Upper lobe of right lung (tissue), 1 donor: ENCODE measurements around the gene TSKS. TPM values are rescaled to one million over a fixed set of nuclear protein-coding genes. Genes with fewer than 3 reads are reported as not detected.
A peak's percentile ranks its signal among the peaks of the same experiment; 100 is the strongest.

Experiments used
- ATAC-seq: fragments of 200-7000 bp; cut with Tn5 transposase; one replicate; pipeline ENCODE4 v1.9.1; 2020; ENCODE audit warnings: mild to moderate bottlenecking, moderate library complexity
- DNase-seq: peaks from one replicate; pipeline ENCODE4 v3.0.0-alpha.2; 2020
- H3K27ac ChIP-seq: fragments of 200-600 bp; one replicate; pipeline ENCODE4 v1.8.0; 2022
- H3K27me3 ChIP-seq: fragments of 200-600 bp; one replicate; pipeline ENCODE4 v1.8.0; 2022; ENCODE audit warnings: mild to moderate bottlenecking
- H3K36me3 ChIP-seq: fragments of 200-600 bp; one replicate; pipeline ENCODE4 v1.8.0; 2022
- H3K4me1 ChIP-seq: fragments of 200-600 bp; one replicate; pipeline ENCODE4 v1.8.0; 2022
- H3K4me3 ChIP-seq: fragments of 200-600 bp; one replicate; pipeline ENCODE4 v1.8.0; 2022; ENCODE audit warnings: mild to moderate bottlenecking
- H3K9me3 ChIP-seq: fragments of 200-600 bp; one replicate; pipeline ENCODE4 v1.8.0; 2022
- intact Hi-C: fragments of 100-400 bp; cut with DNase I; formaldehyde crosslinking; loops from one replicate; pipeline ENCODE4 v1.11.0; 2022
- total RNA-seq: library from RNA; stranded (reverse); fragmentation: NEBNext Ultra II Directional; extraction: Animal tissue kit (Norgen Biotek cat#: 25700); gene quantifications from one replicate; pipeline ENCODE4 v1.2.1, GENCODE V29; 2021
- TF ChIP-seq, protein P1 (sequence below): fragments of 200-600 bp; IDR thresholded peaks from one replicate; pipeline ENCODE4 v1.8.0; 2022; ENCODE audit warnings: antibody characterized with exemption
- donor health status: DM: no; HTN: yes; CAD: no; lungs with severe emphysema.

The TSKS gene
- total RNA-seq, 1 donor from 2014 or later: 0.43 TPM

GRCh38 chr19:49786376-49786820 lies 23.3 kb upstream of the TSKS start:
- Histone ChIP-seq H3K36me3 (peaks cover 69% of the 10 kb centered on the region), H3K27me3 (no peaks in the 10 kb centered on the region), H3K4me3 (no peak overlapping the region), H3K4me1 (no peaks in the 10 kb centered on the region), H3K9me3 (no peaks in the 10 kb centered on the region), H3K27ac (no peak overlapping the region)
- intact Hi-C loops: no loop called here
- DNase-seq (no peak), ATAC-seq (no peak)
- TF ChIP-seq, protein P1, sequence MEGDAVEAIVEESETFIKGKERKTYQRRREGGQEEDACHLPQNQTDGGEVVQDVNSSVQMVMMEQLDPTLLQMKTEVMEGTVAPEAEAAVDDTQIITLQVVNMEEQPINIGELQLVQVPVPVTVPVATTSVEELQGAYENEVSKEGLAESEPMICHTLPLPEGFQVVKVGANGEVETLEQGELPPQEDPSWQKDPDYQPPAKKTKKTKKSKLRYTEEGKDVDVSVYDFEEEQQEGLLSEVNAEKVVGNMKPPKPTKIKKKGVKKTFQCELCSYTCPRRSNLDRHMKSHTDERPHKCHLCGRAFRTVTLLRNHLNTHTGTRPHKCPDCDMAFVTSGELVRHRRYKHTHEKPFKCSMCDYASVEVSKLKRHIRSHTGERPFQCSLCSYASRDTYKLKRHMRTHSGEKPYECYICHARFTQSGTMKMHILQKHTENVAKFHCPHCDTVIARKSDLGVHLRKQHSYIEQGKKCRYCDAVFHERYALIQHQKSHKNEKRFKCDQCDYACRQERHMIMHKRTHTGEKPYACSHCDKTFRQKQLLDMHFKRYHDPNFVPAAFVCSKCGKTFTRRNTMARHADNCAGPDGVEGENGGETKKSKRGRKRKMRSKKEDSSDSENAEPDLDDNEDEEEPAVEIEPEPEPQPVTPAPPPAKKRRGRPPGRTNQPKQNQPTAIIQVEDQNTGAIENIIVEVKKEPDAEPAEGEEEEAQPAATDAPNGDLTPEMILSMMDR: no peak

DNA sequence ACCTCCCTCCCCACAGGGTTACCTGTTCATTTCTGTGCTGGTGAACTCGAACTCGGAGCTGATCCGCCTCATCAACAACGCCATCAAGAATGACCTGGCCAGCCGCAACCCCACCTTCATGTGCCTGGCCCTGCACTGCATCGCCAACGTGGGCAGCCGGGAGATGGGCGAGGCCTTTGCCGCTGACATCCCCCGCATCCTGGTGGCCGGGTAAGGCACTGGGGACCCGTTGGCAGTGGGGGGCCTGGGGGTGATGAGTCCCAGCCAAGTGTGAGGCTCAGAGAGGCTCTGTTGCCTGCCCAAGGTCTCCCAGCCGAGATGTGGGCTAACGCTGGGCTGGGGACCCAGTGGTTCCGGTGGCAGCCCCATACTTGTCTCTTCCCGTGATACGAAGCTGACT lies 19.4 kb upstream of the TSKS start:
- DNase-seq (no peak), ATAC-seq (no peak)
- H3K27ac ChIP-seq: no peak overlapping the region
- no peaks in the 10 kb centered on the region for H3K27me3 ChIP-seq
- H3K36me3 ChIP-seq: peaks cover 44% of the 10 kb centered on the region
- no peaks in the 10 kb centered on the region for H3K9me3 ChIP-seq
- TF ChIP-seq, protein P1: no peak
- no peaks in the 10 kb centered on the region for H3K4me1 ChIP-seq
- no peak overlapping the region for H3K4me3 ChIP-seq
- intact Hi-C loops: no loop called here

DNA sequence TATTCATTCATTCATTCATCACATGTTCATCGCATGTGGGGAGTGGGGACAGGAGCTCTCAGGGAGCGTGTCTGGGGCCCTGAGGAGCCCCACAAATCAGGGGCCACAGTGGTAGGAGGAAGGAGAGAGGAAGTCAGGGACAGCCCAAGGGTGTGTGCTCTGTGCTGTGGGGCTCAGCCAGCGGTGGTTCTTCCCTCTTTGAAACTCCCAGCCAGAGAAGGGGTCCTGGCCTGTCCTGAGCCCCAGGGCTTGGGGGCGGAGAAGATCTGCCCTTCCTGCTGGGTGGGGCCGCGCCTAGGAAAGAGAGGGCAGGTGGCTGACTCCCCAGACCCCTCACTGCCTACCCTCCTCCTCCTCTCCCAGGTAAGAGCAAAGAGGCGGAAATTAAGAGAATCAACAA lies 18.3 kb upstream of the TSKS start:
- no peak overlapping the region for H3K4me3 ChIP-seq

GRCh38 chr19:49780861-49781260 lies 17.8 kb upstream of the TSKS start:
- TF ChIP-seq, protein P1: no peak
- DNase-seq: no peak
- Histone ChIP-seq H3K27me3 (no peaks in the 10 kb centered on the region), H3K36me3 (peaks cover 35% of the 10 kb centered on the region), H3K4me1 (no peaks in the 10 kb centered on the region), H3K9me3 (no peaks in the 10 kb centered on the region), H3K4me3 (no peak overlapping the region), H3K27ac (no peak overlapping the region)
- no peak for ATAC-seq
- intact Hi-C loops: no loop called here

More for the DNA sequence above, 18.3 kb upstream of the TSKS start:
- H3K36me3 ChIP-seq: peaks cover 35% of the 10 kb centered on the region
- TF ChIP-seq, protein P1: no peak
- H3K9me3 ChIP-seq: no peaks in the 10 kb centered on the region
- H3K27ac ChIP-seq: no peak overlapping the region
- intact Hi-C loops: no loop called here
- no peaks in the 10 kb centered on the region for H3K4me1 ChIP-seq
- ATAC-seq (peak; percentile 43), DNase-seq (no peak)
- no peaks in the 10 kb centered on the region for H3K27me3 ChIP-seq

DNA sequence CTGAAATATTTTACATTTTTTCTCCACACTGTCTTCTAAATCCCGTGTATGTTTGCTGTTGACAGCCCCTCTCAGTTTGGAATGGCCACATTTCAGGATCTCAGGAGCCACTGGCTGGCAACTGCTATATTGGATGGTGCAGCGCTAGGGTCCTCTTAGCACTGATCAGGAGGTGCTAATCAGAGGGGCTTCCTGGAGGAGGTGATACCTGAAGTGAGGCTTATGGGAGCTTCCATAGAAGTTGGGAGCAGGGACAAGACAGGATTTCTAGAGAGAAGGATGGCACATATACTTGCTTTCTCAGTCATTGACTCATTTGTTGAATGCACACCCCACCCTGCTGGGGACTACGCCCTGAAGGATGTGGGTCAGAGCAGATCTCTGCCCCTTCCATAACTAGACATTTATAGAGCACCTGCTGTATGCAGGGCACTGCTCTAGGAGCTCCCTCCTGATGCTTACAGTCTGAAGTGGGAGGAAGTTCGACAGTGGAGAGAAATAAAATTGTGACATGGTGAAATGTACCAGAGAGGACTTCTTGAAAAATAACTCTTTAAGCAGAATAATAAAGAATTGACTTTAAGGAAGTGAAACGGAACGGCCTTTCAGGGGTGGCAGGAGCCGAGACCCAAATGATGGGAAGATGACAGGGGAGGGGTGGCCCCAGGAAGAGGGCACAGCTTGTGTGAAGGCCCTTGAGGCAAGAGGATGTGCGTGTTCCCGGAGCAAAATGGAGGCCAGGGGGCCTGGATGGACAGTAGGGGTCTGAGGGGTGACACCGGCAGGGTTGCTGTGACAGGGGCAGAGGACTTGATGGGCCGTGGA lies 16.8 kb upstream of the TSKS start:
- no peaks in the 10 kb centered on the region for H3K9me3 ChIP-seq
- DNase-seq (no peak), ATAC-seq (peak; percentile 52)
- H3K4me3 ChIP-seq: no peak overlapping the region
- no peak overlapping the region for H3K27ac ChIP-seq
- TF ChIP-seq, protein P1: no peak
- no peaks in the 10 kb centered on the region for H3K27me3 ChIP-seq
- H3K4me1 ChIP-seq: no peaks in the 10 kb centered on the region
- intact Hi-C loops: no loop called here
- peaks cover 26% of the 10 kb centered on the region for H3K36me3 ChIP-seq
